HCT116 (cell line): Measurements from ENCODE around the gene RUBCN. TPM values are rescaled to one million over a fixed set of nuclear protein-coding genes. Genes with fewer than 3 reads are reported as not detected.

ENCODE experiments used
- ATAC-seq: fragments of 200-7000 bp; cut with Tn5 transposase; 2 replicates; pipeline ENCODE4 v1.9.1; 2020; ENCODE audit warnings: mild to moderate bottlenecking, moderate library complexity
- BruUV-seq: library from RNA; stranded (reverse); fragments of 400-500 nt; replicated peaks from 2 replicates; lab custom pipeline; 2021; lab: Mats Ljungman, UMichigan
- CTCF ChIA-PET: fragments of 300-600 bp; sonication (Branson Sonifier 250); formaldehyde crosslinking; loops from one replicate; lab custom pipeline; 2021; ENCODE audit warnings: antibody characterized with exemption; lab: Charles Lee
- POLR2A ChIA-PET: fragments of 300-600, 350-600 bp; sonication (Branson Sonifier 250); formaldehyde crosslinking; loops from one replicate; lab custom pipeline; 2021; ENCODE audit warnings: antibody characterized with exemption; lab: Charles Lee
- RAD21 ChIA-PET, 2 experiments: fragments of 300-600 bp; sonication (Branson Sonifier 250); formaldehyde crosslinking; loops; one replicate each; lab custom pipeline; 2023; ENCODE audit warnings: low total read pairs in 2 of 2; ENCODE audit not compliant: uncharacterized antibody in 2 of 2, unreplicated experiment in 2 of 2, low non-redundant PET in 1 of 2; lab: Charles Lee
- DNase-seq: peaks from one replicate; pipeline ENCODE4 v3.0.0-alpha.2; 2010; ENCODE audit warnings: low read depth, low spot score
- H2AFZ ChIP-seq: fragments of 200-600 bp; shearing (Covaris generic), sonication (generic); 2 replicates; pipeline ENCODE4 v1.6.1; 2017; ENCODE audit warnings: low read depth, mixed run types, mixed read lengths, antibody characterized with exemption, low read length; ENCODE audit not compliant: poor library complexity, severe bottlenecking
- H3K27ac ChIP-seq: 2 replicates; pipeline ENCODE4 v1.5.1; 2012; ENCODE audit warnings: low read depth, low read length
- H3K27me3 ChIP-seq: fragments of 200-600 bp; sonication (generic); 2 replicates; pipeline ENCODE4 v1.6.1; 2016; ENCODE audit warnings: mixed run types, low read length, mixed read lengths; ENCODE audit not compliant: insufficient read depth
- H3K36me3 ChIP-seq, 2 experiments: fragments of 200-500 bp in 1 of 2; fragments of 200-600 bp in 1 of 2; sonication (Bioruptor generic) in 1 of 2; sonication (generic) in 1 of 2; 2 replicates each; pipeline versions ENCODE4 v1.5.1 to v1.6.1; 2014 to 2016; ENCODE audit warnings: low read length in 2 of 2, inconsistent platforms in 1 of 2, mixed read lengths in 1 of 2, mixed run types in 1 of 2; ENCODE audit not compliant: insufficient read depth in 2 of 2, control insufficient read depth in 1 of 2
- H3K4me1 ChIP-seq, 2 experiments: fragments of 200-600 bp in 1 of 2; sonication (generic) in 1 of 2; 2 replicates each; pipeline versions ENCODE4 v1.5.1 to v1.6.1; 2012 to 2017; ENCODE audit warnings: low read length in 2 of 2, inconsistent platforms in 1 of 2, mild to moderate bottlenecking in 1 of 2, mixed read lengths in 1 of 2, mixed run types in 1 of 2, moderate library complexity in 1 of 2; ENCODE audit not compliant: insufficient read depth in 2 of 2, control insufficient read depth in 1 of 2
- H3K4me2 ChIP-seq: fragments of 200-600 bp; sonication (generic); 2 replicates; pipeline ENCODE4 v1.6.1; 2017; ENCODE audit warnings: mixed run types, low read length, mixed read lengths
- H3K4me3 ChIP-seq, 2 experiments: fragments of 200-600 bp in 1 of 2; sonication (generic) in 1 of 2; replicated peaks in 1 of 2; 2 replicates each; pipeline ENCODE4 v1.5.1; 2011 to 2016; ENCODE audit warnings: low read length in 2 of 2, control low read depth in 1 of 2, low read depth in 1 of 2, mild to moderate bottlenecking in 1 of 2, mixed read lengths in 1 of 2, mixed run types in 1 of 2
- H3K79me2 ChIP-seq: fragments of 200-600 bp; sonication (generic); 2 replicates; pipeline ENCODE4 v1.6.1; 2017; ENCODE audit warnings: mild to moderate bottlenecking, mixed run types, low read length, moderate library complexity, mixed read lengths; ENCODE audit not compliant: insufficient read depth
- H3K9ac ChIP-seq: fragments of 200-600 bp; sonication (generic); 2 replicates; pipeline ENCODE4 v1.6.1; 2016; ENCODE audit warnings: low read length, mixed read lengths
- H3K9me2 ChIP-seq: fragments of 200-600 bp; sonication (generic), shearing (Covaris generic); 2 replicates; pipeline ENCODE4 v1.6.1; 2017; ENCODE audit warnings: mixed run types, mild to moderate bottlenecking, moderate library complexity; ENCODE audit not compliant: insufficient read depth
- H3K9me3 ChIP-seq, 2 experiments: fragments of 200-500 bp in 1 of 2; fragments of 200-600 bp in 1 of 2; sonication (Bioruptor generic) in 1 of 2; sonication (generic) in 1 of 2; 2 replicates each; pipeline ENCODE4 v1.6.1; 2014 to 2017; ENCODE audit warnings: low read length in 2 of 2, mixed read lengths in 2 of 2, inconsistent platforms in 1 of 2, low read depth in 1 of 2, mild to moderate bottlenecking in 1 of 2, mixed run types in 1 of 2, moderate library complexity in 1 of 2; ENCODE audit not compliant: control insufficient read depth in 1 of 2, insufficient read depth in 1 of 2
- H4K20me1 ChIP-seq: fragments of 200-600 bp; sonication (generic), shearing (Covaris generic); 2 replicates; pipeline ENCODE4 v1.6.1; 2017; ENCODE audit warnings: mixed run types, mild to moderate bottlenecking, moderate library complexity; ENCODE audit not compliant: insufficient read depth
- CEBPB ChIP-seq: IDR thresholded peaks from 2 replicates; pipeline ENCODE4 v1.6.1; 2012; ENCODE audit warnings: low read depth
- CTCF ChIP-seq, 3 experiments: fragments of 200-600 bp in 1 of 3; sonication (generic) in 1 of 3; IDR thresholded peaks in 2 of 3; conservative IDR thresholded peaks in 1 of 3; 2 replicates each; pipeline ENCODE4 v1.5.1; 2012 to 2017; ENCODE audit warnings: low read depth in 2 of 3, low read length in 2 of 3, antibody characterized with exemption in 1 of 3, borderline replicate concordance in 1 of 3, control low read depth in 1 of 3, mild to moderate bottlenecking in 1 of 3, mixed read lengths in 1 of 3, mixed run types in 1 of 3, moderate library complexity in 1 of 3; ENCODE audit not compliant: insufficient read depth in 1 of 3
- EZH2 ChIP-seq: fragments of 200-600 bp; sonication (generic); IDR thresholded peaks from 2 replicates; pipeline ENCODE4 v1.6.1; 2017; ENCODE audit warnings: antibody characterized with exemption, mixed run types
- EZH2phosphoT487 ChIP-seq: fragments of 200-600 bp; IDR thresholded peaks from 2 replicates; pipeline ENCODE4 v1.6.1; 2018; ENCODE audit warnings: antibody characterized with exemption, borderline replicate concordance
- FOSL1 ChIP-seq: IDR thresholded peaks from 2 replicates; pipeline ENCODE4 v1.6.1; 2012; ENCODE audit warnings: low read depth
- POLR2A ChIP-seq: IDR thresholded peaks from 2 replicates; pipeline ENCODE4 v1.7.0; 2011; ENCODE audit warnings: borderline replicate concordance; ENCODE audit not compliant: insufficient read depth, insufficient read length; ENCODE audit errors: extremely low read depth
- RAD21 ChIP-seq: IDR thresholded peaks from 2 replicates; pipeline ENCODE4 v1.6.1; 2012; ENCODE audit warnings: low read depth, mild to moderate bottlenecking
- SRF ChIP-seq: IDR thresholded peaks from 2 replicates; pipeline ENCODE4 v1.6.1; 2012; ENCODE audit warnings: low read depth
- TCF7L2 ChIP-seq: IDR thresholded peaks from 2 replicates; pipeline ENCODE4 v1.7.0; 2011; ENCODE audit warnings: borderline replicate concordance, inconsistent platforms; ENCODE audit not compliant: insufficient read depth, insufficient read length; ENCODE audit errors: extremely low read depth
- YY1 ChIP-seq: IDR thresholded peaks from 2 replicates; pipeline ENCODE4 v1.6.1; 2011; ENCODE audit warnings: low read length, low read depth, moderate library complexity, mild to moderate bottlenecking; ENCODE audit not compliant: insufficient replicate concordance; ENCODE audit errors: extremely low read depth
- ZNF274 ChIP-seq: fragments of 200-500 bp; sonication (Bioruptor generic); IDR thresholded peaks from 2 replicates; pipeline ENCODE4 v1.6.1; 2014; ENCODE audit warnings: mild to moderate bottlenecking, low read depth, low read length, inconsistent platforms
- intact Hi-C: fragments of 100-400 bp; cut with micrococcal nuclease; formaldehyde crosslinking; loops from 2 replicates; pipeline ENCODE4 v1.10.0; 2022
- total RNA-seq: library from RNA; stranded (reverse); gene quantifications from one replicate; pipeline ENCODE4 v1.2.1, GENCODE V29; 2021; ENCODE audit not compliant: unreplicated experiment
- TF ChIP-seq, protein P1 (sequence below): IDR thresholded peaks from 2 replicates; pipeline ENCODE4 v1.6.1; 2011; ENCODE audit warnings: mild to moderate bottlenecking, low read length, moderate library complexity; ENCODE audit not compliant: insufficient replicate concordance; ENCODE audit errors: extremely low read depth
- TF ChIP-seq, protein P2 (sequence below): IDR thresholded peaks from 2 replicates; pipeline ENCODE4 v1.6.1; 2012

RUBCN gene
- total RNA-seq, 1 experiment from 2014 or later = 21.4 TPM

- intact Hi-C loops = no loop called here
- no peaks in the 10 kb centered on the region for H3K79me2 ChIP-seq
- no peak overlapping the region for H3K27ac ChIP-seq
- peaks cover 3 to 12% of the 10 kb centered on the region in 2 experiments; a peak in 3 of 4 replicates for H3K36me3 ChIP-seq
- RAD21 ChIA-PET = no interaction called here
- BruUV-seq = no TSS peak
- no peak overlapping the region for H3K4me2 ChIP-seq
- no peaks in the 10 kb centered on the region for H3K27me3 ChIP-seq
- no peaks in the 10 kb centered on the region for H4K20me1 ChIP-seq
- H3K9me3 ChIP-seq = no peaks in the 10 kb centered on the region
- no peaks in the 10 kb centered on the region for H3K4me1 ChIP-seq
- CTCF ChIA-PET = no interaction called here
- H3K9ac ChIP-seq = no peak overlapping the region
- ATAC-seq (no peak), DNase-seq (no peak)
- no peak for TF ChIP-seq EZH2phosphoT487
- TF ChIP-seq EZH2 = no peak
- TF ChIP-seq, protein P1, sequence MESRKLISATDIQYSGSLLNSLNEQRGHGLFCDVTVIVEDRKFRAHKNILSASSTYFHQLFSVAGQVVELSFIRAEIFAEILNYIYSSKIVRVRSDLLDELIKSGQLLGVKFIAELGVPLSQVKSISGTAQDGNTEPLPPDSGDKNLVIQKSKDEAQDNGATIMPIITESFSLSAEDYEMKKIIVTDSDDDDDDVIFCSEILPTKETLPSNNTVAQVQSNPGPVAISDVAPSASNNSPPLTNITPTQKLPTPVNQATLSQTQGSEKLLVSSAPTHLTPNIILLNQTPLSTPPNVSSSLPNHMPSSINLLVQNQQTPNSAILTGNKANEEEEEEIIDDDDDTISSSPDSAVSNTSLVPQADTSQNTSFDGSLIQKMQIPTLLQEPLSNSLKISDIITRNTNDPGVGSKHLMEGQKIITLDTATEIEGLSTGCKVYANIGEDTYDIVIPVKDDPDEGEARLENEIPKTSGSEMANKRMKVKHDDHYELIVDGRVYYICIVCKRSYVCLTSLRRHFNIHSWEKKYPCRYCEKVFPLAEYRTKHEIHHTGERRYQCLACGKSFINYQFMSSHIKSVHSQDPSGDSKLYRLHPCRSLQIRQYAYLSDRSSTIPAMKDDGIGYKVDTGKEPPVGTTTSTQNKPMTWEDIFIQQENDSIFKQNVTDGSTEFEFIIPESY = no peak
- no peak for TF ChIP-seq TCF7L2
- no peak for TF ChIP-seq ZNF274
- no peak overlapping the region for H2AFZ ChIP-seq
- POLR2A ChIA-PET = no interaction called here
- H3K9me2 ChIP-seq = no peaks in the 10 kb centered on the region
- H3K4me3 ChIP-seq = no peak overlapping the region
Measured at GRCh38 chr3:197690754-197691153, 46.0 kb downstream of the RUBCN start.

DNA sequence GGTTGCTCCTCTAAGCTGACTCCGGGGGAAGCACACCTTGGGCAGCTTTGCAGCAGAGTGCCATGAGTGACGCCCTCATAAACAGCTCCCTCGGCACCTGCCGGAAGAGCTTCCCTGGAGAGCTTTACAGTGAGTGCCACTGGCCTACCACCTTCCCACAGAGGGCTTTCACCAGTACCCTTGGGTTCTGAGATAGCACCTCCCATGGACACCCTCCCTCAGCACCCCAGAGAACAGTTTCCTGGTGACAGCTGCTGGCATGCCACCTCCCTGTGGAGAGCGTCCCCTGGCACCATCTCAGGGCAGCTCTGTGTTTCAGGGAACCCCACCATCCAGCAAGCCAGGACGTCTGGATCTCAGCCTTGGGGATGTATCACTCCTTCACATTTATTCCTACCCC, 49.1 kb downstream of the RUBCN start:
- Histone ChIP-seq H3K4me3 (no peak overlapping the region), H3K27ac (no peak overlapping the region), H3K4me1 (no peaks in the 10 kb centered on the region), H2AFZ (no peak overlapping the region), H3K9me3 (no peaks in the 10 kb centered on the region), H3K27me3 (no peaks in the 10 kb centered on the region), H3K79me2 (no peaks in the 10 kb centered on the region), H3K36me3 (peaks cover 0 to 3% of the 10 kb centered on the region in 2 experiments; a peak in 2 of 4 replicates), H3K4me2 (no peak overlapping the region), H4K20me1 (no peaks in the 10 kb centered on the region), H3K9me2 (no peaks in the 10 kb centered on the region), H3K9ac (no peak overlapping the region)
- DNase-seq (no peak), ATAC-seq (no peak)
- RAD21 ChIA-PET = no interaction called here
- BruUV-seq = no TSS peak
- POLR2A ChIA-PET = no interaction called here
- intact Hi-C loops = loop anchor here (10.0 kb wide), 1 partner anchor 107 kb away; the partner anchor contains the start of gene LRCH3
- CTCF ChIA-PET = no interaction called here
- TF ChIP-seq RAD21 = no peak
- TF ChIP-seq, protein P2, sequence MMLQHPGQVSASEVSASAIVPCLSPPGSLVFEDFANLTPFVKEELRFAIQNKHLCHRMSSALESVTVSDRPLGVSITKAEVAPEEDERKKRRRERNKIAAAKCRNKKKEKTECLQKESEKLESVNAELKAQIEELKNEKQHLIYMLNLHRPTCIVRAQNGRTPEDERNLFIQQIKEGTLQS = no peak
- TF ChIP-seq FOSL1 = no peak
- TF ChIP-seq, protein P1 = no peak
- TF ChIP-seq YY1 = no peak
- no peak for TF ChIP-seq EZH2phosphoT487
- no peak for TF ChIP-seq CEBPB
- no peak for TF ChIP-seq POLR2A
- TF ChIP-seq SRF = no peak
- no peak for TF ChIP-seq CTCF (IDR thresholded peaks at IDR 0.05 in 2 of 3, conservative IDR thresholded peaks at IDR 0.05 in 1 of 3; ENCODE audit: borderline replicate concordance in 1 of 3, insufficient read depth in 1 of 3, low read depth in 2 of 3, low read length in 2 of 3)
